PFSK-1 (cell line): ENCODE results near the gene GORASP2.

Experiments used
- FOXP2 ChIP-seq: optimal IDR thresholded peaks from 2 replicates; pipeline ENCODE3; 2011; ENCODE audit warnings: borderline replicate concordance, control low read depth, inconsistent platforms; ENCODE audit not compliant: insufficient read depth; ENCODE audit errors: extremely low read length, extremely low read depth
- POLR2AphosphoS5 ChIP-seq: IDR thresholded peaks from 2 replicates; pipeline ENCODE4 v1.6.1; 2012; ENCODE audit warnings: low read depth, mild to moderate bottlenecking, control low read depth, low read length, moderate library complexity
- REST ChIP-seq, 2 experiments: IDR thresholded peaks; 2 replicates each; pipeline versions ENCODE4 v1.6.1 to v1.8.0; 2011 to 2012; ENCODE audit warnings: low read depth in 2 of 2, low read length in 2 of 2, control low read depth in 1 of 2, inconsistent platforms in 1 of 2, mild to moderate bottlenecking in 1 of 2, moderate library complexity in 1 of 2; ENCODE audit not compliant: insufficient read depth in 1 of 2
- SIN3A ChIP-seq: IDR thresholded peaks from 2 replicates; pipeline ENCODE4 v1.6.1; 2012; ENCODE audit warnings: mild to moderate bottlenecking, low read length, moderate library complexity, borderline replicate concordance; ENCODE audit not compliant: insufficient read depth
- TAF1 ChIP-seq: IDR thresholded peaks from 2 replicates; pipeline ENCODE4 v1.6.1; 2012; ENCODE audit warnings: low read length, control low read depth, borderline replicate concordance; ENCODE audit not compliant: insufficient read depth

GORASP2 gene

GRCh38 chr2:170926743-170927297 lies 2.2 kb upstream of the GORASP2 start:
- no peak for TF ChIP-seq TAF1
- TF ChIP-seq FOXP2: no peak
- TF ChIP-seq REST (IDR thresholded peaks at IDR 0.05; ENCODE audit: insufficient read depth in 1 of 2, low read depth in 2 of 2, low read length in 2 of 2): no peak
- no peak for TF ChIP-seq SIN3A
- no peak for TF ChIP-seq POLR2AphosphoS5

DNA sequence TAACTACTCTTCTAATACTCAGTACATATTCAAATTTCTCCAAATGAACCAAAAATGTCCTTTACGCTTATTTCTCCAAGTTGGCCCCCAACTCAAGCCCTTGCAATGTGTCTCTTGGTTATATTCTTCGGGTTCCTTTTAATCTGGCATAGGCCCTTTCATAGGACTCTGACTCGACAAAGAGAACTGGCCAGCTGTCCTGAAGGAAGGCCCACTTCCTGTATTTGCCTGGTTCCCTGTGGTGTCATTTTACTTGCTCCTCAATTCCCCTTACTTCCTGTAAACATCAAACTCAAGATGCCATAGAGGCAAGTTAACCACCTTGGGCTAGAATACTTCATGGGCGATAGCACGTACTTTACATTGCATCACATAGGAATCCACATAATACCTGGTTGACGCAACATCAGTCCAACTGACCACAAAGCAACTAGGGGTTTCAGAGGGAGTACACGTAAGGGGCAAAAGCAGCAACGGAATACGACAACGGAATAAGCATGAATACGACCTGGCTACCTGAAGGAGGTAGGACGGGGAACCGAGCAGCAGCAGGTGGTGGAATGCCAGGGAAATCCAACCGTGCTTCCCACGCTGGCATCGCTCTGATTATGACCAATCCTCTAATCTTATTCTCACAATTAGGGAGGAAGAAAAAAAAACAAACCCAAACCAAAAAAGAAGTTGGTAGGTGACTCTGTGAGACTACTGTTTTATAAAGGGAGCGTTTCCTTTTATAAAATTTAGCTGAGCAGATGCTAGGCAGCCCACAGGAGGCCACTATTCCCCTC lies 823 bp upstream of the GORASP2 start:
- TF ChIP-seq SIN3A (no peak), TAF1 (no peak)

DNA sequence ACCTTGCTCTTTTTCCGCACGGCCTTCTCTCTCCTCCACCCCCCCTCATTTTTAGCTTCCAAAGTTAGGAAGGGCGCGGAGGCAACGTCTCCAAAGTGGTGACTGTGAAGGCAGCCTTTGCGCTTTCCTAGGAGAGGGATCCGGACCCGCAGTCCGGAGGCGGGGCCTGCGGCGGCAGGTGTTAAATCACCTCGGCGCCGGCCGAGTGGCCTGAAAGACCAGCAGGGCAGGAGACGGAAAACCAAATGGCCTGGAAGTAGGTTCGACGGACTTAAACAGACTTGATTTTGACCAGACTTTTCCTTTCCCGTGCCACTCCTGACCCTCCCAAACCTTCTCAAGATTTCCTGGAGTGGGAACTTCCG lies 615 bp downstream of the GORASP2 start:
- no peak for TF ChIP-seq REST (IDR thresholded peaks at IDR 0.05; ENCODE audit: insufficient read depth in 1 of 2, low read depth in 2 of 2, low read length in 2 of 2)
- no peak for TF ChIP-seq POLR2AphosphoS5
- no peak for TF ChIP-seq TAF1
- TF ChIP-seq FOXP2: no peak
- TF ChIP-seq SIN3A: no peak

DNA sequence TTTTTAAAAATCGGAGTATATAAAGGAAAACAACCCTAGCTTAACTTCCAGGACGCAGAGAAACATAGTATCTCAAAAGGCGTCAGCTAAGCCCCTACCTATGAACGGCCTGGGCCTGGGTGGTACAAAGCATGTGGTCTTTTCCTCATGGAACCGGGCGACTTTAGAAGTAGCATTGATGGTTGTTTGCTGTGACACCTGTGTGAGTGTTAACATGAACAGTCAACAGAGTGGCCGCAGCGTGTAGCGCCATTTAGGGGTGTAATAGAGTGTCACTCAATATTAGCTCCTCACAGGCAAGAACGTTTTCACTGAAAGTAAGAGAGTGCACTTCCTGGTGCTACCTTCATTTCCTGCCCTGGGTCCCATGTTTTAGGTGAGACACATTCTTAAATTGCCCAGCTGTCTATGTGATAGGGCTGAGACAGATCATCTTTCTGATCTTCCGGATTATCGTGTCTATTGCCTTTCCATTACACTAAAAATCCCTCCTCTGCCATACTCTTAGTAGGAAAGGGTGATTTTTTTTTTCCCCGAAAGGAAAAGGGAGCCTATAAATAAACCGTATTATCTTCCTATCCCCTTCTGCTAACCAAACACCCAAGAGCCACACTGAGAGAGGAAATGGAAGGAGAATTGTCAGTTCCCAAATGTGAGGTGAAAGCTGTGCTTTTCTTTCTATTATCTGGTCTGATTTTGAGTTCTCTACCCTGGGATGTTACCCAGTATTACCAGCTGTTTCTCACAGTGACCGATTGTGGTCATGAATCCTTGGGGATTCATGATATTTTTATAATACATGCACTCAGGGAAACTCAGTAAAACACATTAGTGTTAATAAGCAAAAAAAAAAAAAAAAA lies 1.3 kb downstream of the GORASP2 start:
- TF ChIP-seq POLR2AphosphoS5 (no peak), TAF1 (no peak), FOXP2 (no peak), SIN3A (no peak), REST (IDR thresholded peaks at IDR 0.05; ENCODE audit: insufficient read depth in 1 of 2, low read depth in 2 of 2, low read length in 2 of 2) (no peak)

DNA sequence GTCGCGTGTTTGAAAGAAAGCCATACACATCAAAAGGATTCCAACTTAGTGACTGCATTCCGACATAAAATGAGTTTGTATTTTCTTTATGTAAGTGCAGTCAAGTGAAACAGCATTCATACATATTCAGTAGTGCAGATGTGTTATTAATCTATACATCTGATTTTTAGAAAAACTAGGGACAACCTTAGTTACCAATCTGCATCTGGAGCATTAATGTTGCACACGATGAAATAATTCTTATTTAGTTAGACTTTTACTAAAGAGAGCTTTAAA lies 1.9 kb downstream of the GORASP2 start:
- TF ChIP-seq SIN3A (no peak), REST (IDR thresholded peaks at IDR 0.05; ENCODE audit: insufficient read depth in 1 of 2, low read depth in 2 of 2, low read length in 2 of 2) (no peak), TAF1 (no peak), POLR2AphosphoS5 (no peak), FOXP2 (no peak)
